Esophagus squamous epithelium (tissue), 4 donors: Measurements from ENCODE around the gene TREM2.

ENCODE experiments used
- CTCF ChIP-seq, 6 experiments: fragments of 450-650 bp in 4 of 6; fragments of 200-600 bp in 2 of 6; sonication (generic) in 2 of 6; IDR thresholded peaks; one replicate each; pipeline ENCODE4 v1.5.1; 2016 to 2019; ENCODE audit warnings: antibody characterized with exemption in 6 of 6, mild to moderate bottlenecking in 4 of 6, moderate library complexity in 4 of 6
- POLR2A ChIP-seq, 4 donors: fragments of 450-650 bp; IDR thresholded peaks; one replicate each; pipeline ENCODE4 v1.6.1; 2017; ENCODE audit warnings: antibody characterized with exemption in 4 of 4, mild to moderate bottlenecking in 4 of 4, moderate library complexity in 3 of 4

- TF ChIP-seq POLR2A (IDR thresholded peaks at IDR 0.05) (no peak), CTCF (IDR thresholded peaks at IDR 0.05) (no peak)
Measured at GRCh38 chr6:41136911-41137310, 26.0 kb downstream of the TREM2 start.
